ENCODE measurements around the gene CLEC9A. TPM values are rescaled to one million over a fixed set of nuclear protein-coding genes. Genes with fewer than 3 reads are reported as not detected.
"Not testable (repeated sequence)": the region's sequence is repeated elsewhere in the genome, so short reads cannot be mapped to it uniquely, and the experiment has no call there.

CLEC9A gene
- not detected in 2 replicates for total RNA-seq

GRCh38 chr12:10030446-10030845 is at the start of gene CLEC9A:
Gene CLEC9A, plus strand, starts transcription at chr12:10030682. Its CDS starts 22,006 bp downstream, at chr12:10052688.
- intact Hi-C loops (cut with micrococcal nuclease), result no loop called here
- H3K27me3 Mint-ChIP-seq (ENCODE audit: insufficient read depth), result peaks cover 8% of the 10 kb centered on the region
- no peak within 1 kb of the TSS for H3K27ac Mint-ChIP-seq
- DNase-seq (ENCODE audit: low spot score), result no peak
- H3K4me3 Mint-ChIP-seq, result no peak within 1 kb of the TSS
- no peaks in the 10 kb centered on the region for H3K36me3 Mint-ChIP-seq (ENCODE audit: low read depth)
- no peaks in the 10 kb centered on the region for H3K4me1 Mint-ChIP-seq (ENCODE audit: low read depth)
- H3K9me3 Mint-ChIP-seq, result no peaks in the 10 kb centered on the region

- Mint-ChIP-seq H3K27me3 (ENCODE audit: insufficient read depth) (peaks cover 36% of the 10 kb centered on the region), H3K36me3 (ENCODE audit: low read depth) (no peaks in the 10 kb centered on the region), H3K4me1 (ENCODE audit: low read depth) (no peaks in the 10 kb centered on the region), H3K27ac (no peak overlapping the region), H3K4me3 (no peak overlapping the region), H3K9me3 (no peaks in the 10 kb centered on the region)
- intact Hi-C loops (cut with micrococcal nuclease), result no loop called here
- DNase-seq (ENCODE audit: low spot score), result no peak
Measured at GRCh38 chr12:9991876-9992275, 38.6 kb upstream of the CLEC9A start.

- intact Hi-C loops (cut with micrococcal nuclease), result no loop called here
- Mint-ChIP-seq H3K9me3 (no peaks in the 10 kb centered on the region), H3K4me3 (no peak overlapping the region), H3K36me3 (ENCODE audit: low read depth) (no peaks in the 10 kb centered on the region), H3K27ac (no peak overlapping the region), H3K4me1 (ENCODE audit: low read depth) (no peaks in the 10 kb centered on the region), H3K27me3 (ENCODE audit: insufficient read depth) (peaks cover 36% of the 10 kb centered on the region)
- DNase-seq (ENCODE audit: low spot score), result no peak
Measured at GRCh38 chr12:9992296-9992695, 38.2 kb upstream of the CLEC9A start.

- intact Hi-C loops (cut with micrococcal nuclease), result loop anchor here (2.0 kb wide), 1 partner anchor 40 kb away; no protein-coding TSS in a partner anchor
- DNase-seq (ENCODE audit: low spot score), result no peak
- Mint-ChIP-seq H3K9me3 (no peaks in the 10 kb centered on the region), H3K36me3 (ENCODE audit: low read depth) (no peaks in the 10 kb centered on the region), H3K4me3 (no peak within 1 kb of the TSS), H3K27me3 (ENCODE audit: insufficient read depth) (peaks cover 38% of the 10 kb centered on the region), H3K4me1 (ENCODE audit: low read depth) (no peaks in the 10 kb centered on the region), H3K27ac (no peak within 1 kb of the TSS)
Measured at GRCh38 chr12:9999016-9999415, 31.5 kb upstream of the CLEC9A start, which contains the start of gene CLEC1B. Gene CLEC1B, minus strand, starts transcription at chr12:9999121. Its CDS starts 21 bp downstream, at chr12:9999100.

GRCh38 chr12:10001171-10001776 is 29.2 kb upstream of the CLEC9A start:
- Mint-ChIP-seq H3K27me3 (ENCODE audit: insufficient read depth) (peaks cover 33% of the 10 kb centered on the region), H3K9me3 (no peaks in the 10 kb centered on the region), H3K4me1 (ENCODE audit: low read depth) (no peaks in the 10 kb centered on the region), H3K36me3 (ENCODE audit: low read depth) (no peaks in the 10 kb centered on the region), H3K4me3 (no peak overlapping the region), H3K27ac (no peak overlapping the region)
- intact Hi-C loops (cut with micrococcal nuclease), result no loop called here
- no peak for DNase-seq (ENCODE audit: low spot score)

- H3K36me3 Mint-ChIP-seq (ENCODE audit: low read depth), result no peaks in the 10 kb centered on the region
Measured at GRCh38 chr12:10012630-10013330, 17.7 kb upstream of the CLEC9A start.

GRCh38 chr12:10015450-10015849 is 15.0 kb upstream of the CLEC9A start:
- Mint-ChIP-seq H3K27ac (no peak overlapping the region), H3K9me3 (no peaks in the 10 kb centered on the region), H3K4me3 (no peak overlapping the region), H3K27me3 (ENCODE audit: insufficient read depth) (peaks cover 30% of the 10 kb centered on the region), H3K36me3 (ENCODE audit: low read depth) (no peaks in the 10 kb centered on the region), H3K4me1 (ENCODE audit: low read depth) (no peaks in the 10 kb centered on the region)
- no peak for DNase-seq (ENCODE audit: low spot score)
- intact Hi-C loops (cut with micrococcal nuclease), result no loop called here

More at GRCh38 chr12:10012630-10013330, 17.7 kb upstream of the CLEC9A start:
- Mint-ChIP-seq H3K4me1 (ENCODE audit: low read depth) (no peaks in the 10 kb centered on the region), H3K27me3 (ENCODE audit: insufficient read depth) (peaks cover 33% of the 10 kb centered on the region), H3K9me3 (no peaks in the 10 kb centered on the region), H3K4me3 (no peak overlapping the region), H3K27ac (no peak overlapping the region)
- no peak for DNase-seq (ENCODE audit: low spot score)
- intact Hi-C loops (cut with micrococcal nuclease), result no loop called here

- intact Hi-C loops (cut with micrococcal nuclease), result no loop called here
- peaks cover 23% of the 10 kb centered on the region for H3K27me3 Mint-ChIP-seq (ENCODE audit: insufficient read depth)
- no peak for DNase-seq (ENCODE audit: low spot score)
- H3K9me3 Mint-ChIP-seq, result no peaks in the 10 kb centered on the region
- H3K36me3 Mint-ChIP-seq (ENCODE audit: low read depth), result no peaks in the 10 kb centered on the region
- H3K4me1 Mint-ChIP-seq (ENCODE audit: low read depth), result no peaks in the 10 kb centered on the region
- no peak overlapping the region for H3K27ac Mint-ChIP-seq
- no peak overlapping the region for H3K4me3 Mint-ChIP-seq
Measured at GRCh38 chr12:10016881-10017280, 13.6 kb upstream of the CLEC9A start.

GRCh38 chr12:10018386-10018785 is 12.1 kb upstream of the CLEC9A start:
- DNase-seq (ENCODE audit: low spot score), result no peak
- H3K27me3 Mint-ChIP-seq (ENCODE audit: insufficient read depth), result peaks cover 14% of the 10 kb centered on the region
- intact Hi-C loops (cut with micrococcal nuclease), result no loop called here
- H3K9me3 Mint-ChIP-seq, result no peaks in the 10 kb centered on the region
- no peaks in the 10 kb centered on the region for H3K4me1 Mint-ChIP-seq (ENCODE audit: low read depth)
- H3K27ac Mint-ChIP-seq, result no peak overlapping the region
- no peak overlapping the region for H3K4me3 Mint-ChIP-seq
- H3K36me3 Mint-ChIP-seq (ENCODE audit: low read depth), result no peaks in the 10 kb centered on the region

- H3K27ac Mint-ChIP-seq, result no peak overlapping the region
- peaks cover 5% of the 10 kb centered on the region for H3K27me3 Mint-ChIP-seq (ENCODE audit: insufficient read depth)
- no peaks in the 10 kb centered on the region for H3K4me1 Mint-ChIP-seq (ENCODE audit: low read depth)
- H3K36me3 Mint-ChIP-seq (ENCODE audit: low read depth), result no peaks in the 10 kb centered on the region
- DNase-seq (ENCODE audit: low spot score), result no peak
- no peak overlapping the region for H3K4me3 Mint-ChIP-seq
- no peaks in the 10 kb centered on the region for H3K9me3 Mint-ChIP-seq
- intact Hi-C loops (cut with micrococcal nuclease), result no loop called here
Measured at GRCh38 chr12:10021342-10021741, 9.1 kb upstream of the CLEC9A start.

- H3K27me3 Mint-ChIP-seq (ENCODE audit: insufficient read depth), result peaks cover 10% of the 10 kb centered on the region
Measured at GRCh38 chr12:10025236-10025635, 5.2 kb upstream of the CLEC9A start.

GRCh38 chr12:10026666-10027065 is 3.8 kb upstream of the CLEC9A start:
- H3K4me3 Mint-ChIP-seq; H3K9me3 Mint-ChIP-seq; H3K27me3 Mint-ChIP-seq (ENCODE audit: insufficient read depth); H3K36me3 Mint-ChIP-seq (ENCODE audit: low read depth); H3K4me1 Mint-ChIP-seq (ENCODE audit: low read depth); DNase-seq (ENCODE audit: low spot score); H3K27ac Mint-ChIP-seq; intact Hi-C loops (cut with micrococcal nuclease): not testable (repeated sequence)

More at GRCh38 chr12:10025236-10025635, 5.2 kb upstream of the CLEC9A start:
- intact Hi-C loops (cut with micrococcal nuclease), result no loop called here
- Mint-ChIP-seq H3K4me1 (ENCODE audit: low read depth) (no peaks in the 10 kb centered on the region), H3K27ac (no peak overlapping the region), H3K36me3 (ENCODE audit: low read depth) (no peaks in the 10 kb centered on the region), H3K4me3 (no peak overlapping the region), H3K9me3 (no peaks in the 10 kb centered on the region)
- no peak for DNase-seq (ENCODE audit: low spot score)

- Mint-ChIP-seq H3K36me3 (ENCODE audit: low read depth) (no peaks in the 10 kb centered on the region), H3K9me3 (no peaks in the 10 kb centered on the region), H3K4me3 (no peak overlapping the region), H3K27me3 (ENCODE audit: insufficient read depth) (peaks cover 10% of the 10 kb centered on the region), H3K27ac (no peak overlapping the region), H3K4me1 (ENCODE audit: low read depth) (no peaks in the 10 kb centered on the region)
- intact Hi-C loops (cut with micrococcal nuclease), result no loop called here
- no peak for DNase-seq (ENCODE audit: low spot score)
Measured at GRCh38 chr12:10027311-10027710, 3.2 kb upstream of the CLEC9A start.
